Psoas muscle (tissue), 8 donors: Measurements from ENCODE around the gene RPL19. TPM values are rescaled to one million over a fixed set of nuclear protein-coding genes. Genes with fewer than 3 reads are reported as not detected.

Experiments
- ATAC-seq, 4 donors: fragments of 200-7000 bp; cut with Tn5 transposase; one replicate each; pipeline ENCODE4 v1.9.1; 2020; ENCODE audit warnings: moderate library complexity in 3 of 4, mild to moderate bottlenecking in 2 of 4
- DNase-seq, 2 donors: peaks; one replicate each; pipeline ENCODE4 v3.0.0-alpha.2; 2020
- H3K27ac ChIP-seq: fragments of 200-600 bp; one replicate; pipeline ENCODE4 v1.8.0; 2022
- H3K27me3 ChIP-seq, 3 donors: fragments of 200-600 bp in 1 of 3; one replicate each; pipeline versions ENCODE4 v1.6.1 to v1.8.0; 2013 to 2022; ENCODE audit warnings: low read length in 2 of 3, mild to moderate bottlenecking in 2 of 3, moderate library complexity in 1 of 3; ENCODE audit not compliant: insufficient read depth in 3 of 3
- H3K36me3 ChIP-seq, 2 donors: fragments of 200-600 bp in 1 of 2; one replicate each; pipeline versions ENCODE4 v1.6.1 to v1.8.0; 2013 to 2022; ENCODE audit warnings: low read depth in 1 of 2, mild to moderate bottlenecking in 1 of 2, moderate library complexity in 1 of 2; ENCODE audit not compliant: insufficient read depth in 1 of 2
- H3K4me1 ChIP-seq: fragments of 200-600 bp; one replicate; pipeline ENCODE4 v1.8.0; 2022
- H3K4me3 ChIP-seq: fragments of 200-600 bp; one replicate; pipeline ENCODE4 v1.8.0; 2022; ENCODE audit warnings: mild to moderate bottlenecking
- H3K9me3 ChIP-seq: fragments of 200-600 bp; one replicate; pipeline ENCODE4 v1.8.0; 2022
- WGBS, 3 donors: extraction: QIAGEN DNeasy Blood & Tissue Kit; methylation state at CpG; one replicate each; pipeline versions ENCODE4 v1.1.6 to v1.1.7; 2013; 5-methylcytosine and 5-hydroxymethylcytosine counted together
- intact Hi-C, 2 donors: fragments of 100-400 bp; cut with DNase I; formaldehyde crosslinking; loops; one replicate each; pipeline versions ENCODE4 v1.11.0 to v1.14.2; 2022
- long read RNA-seq, 2 donors: library from polyadenylated mRNA; unstranded; transcript quantifications; one replicate each; pipeline ENCODE4 v2.0.0, GENCODE V29; 2021
- polyA plus RNA-seq, 3 donors: library from polyadenylated mRNA; stranded (reverse); fragments of 200-250 nt; gene quantifications; one replicate each; pipeline ENCODE4 v1.2.3, GENCODE V29; 2013
- total RNA-seq, 4 donors: library from RNA; stranded (reverse); fragmentation: NEBNext Ultra II Directional in 2 of 4; extraction: Animal tissue kit (Norgen Biotek cat#: 25700) in 2 of 4; gene quantifications; one replicate each; pipeline versions ENCODE4 v1.2.1 to v1.2.4, GENCODE V29; 2021 to 2023
- TF ChIP-seq, protein P1 (sequence below): fragments of 200-600 bp; IDR thresholded peaks from one replicate; pipeline ENCODE4 v1.8.0; 2022; ENCODE audit warnings: antibody characterized with exemption
- donor health status: healthy with polysubstance abuse.
- donor health status: DM: no; HTN: no; CAD: no; lungs with moderate emphysema.
- donor health status: Bipolar disorder and iron deficiency.
- donor health status: healthy.
- donor health status: DM: yes; HTN: yes; CAD: no.
- donor health status: DM: no; HTN: no; CAD: no.
- donor health status: DM: no; HTN: no; CAD: no.
- donor health status: DM: yes; HTN: yes; CAD: no.

RPL19 gene
- total RNA-seq (1,000 to 10,000 TPM; 1,146 to 1,520 (median 1,371) TPM), polyA plus RNA-seq (1,000 to 10,000 TPM; 2,244 to 3,039 (median 2,565) TPM)
- long read RNA-seq, donor 1, transcript RPL19-201 (6 exons, 737 nt), result major isoform, 345 of 384 reads
- long read RNA-seq, donor 1, partial matches to known transcripts, result 33 of 384 reads
- long read RNA-seq, donor 1, other reads (novel, unspliced or antisense), result 3 of 384 reads
- long read RNA-seq, donor 2, transcript RPL19-201 (6 exons, 737 nt), result major isoform, 615 of 666 reads
- long read RNA-seq, donor 2, partial matches to known transcripts, result 39 of 666 reads
- long read RNA-seq, donor 2, other reads (novel, unspliced or antisense), result 9 of 666 reads

DNA sequence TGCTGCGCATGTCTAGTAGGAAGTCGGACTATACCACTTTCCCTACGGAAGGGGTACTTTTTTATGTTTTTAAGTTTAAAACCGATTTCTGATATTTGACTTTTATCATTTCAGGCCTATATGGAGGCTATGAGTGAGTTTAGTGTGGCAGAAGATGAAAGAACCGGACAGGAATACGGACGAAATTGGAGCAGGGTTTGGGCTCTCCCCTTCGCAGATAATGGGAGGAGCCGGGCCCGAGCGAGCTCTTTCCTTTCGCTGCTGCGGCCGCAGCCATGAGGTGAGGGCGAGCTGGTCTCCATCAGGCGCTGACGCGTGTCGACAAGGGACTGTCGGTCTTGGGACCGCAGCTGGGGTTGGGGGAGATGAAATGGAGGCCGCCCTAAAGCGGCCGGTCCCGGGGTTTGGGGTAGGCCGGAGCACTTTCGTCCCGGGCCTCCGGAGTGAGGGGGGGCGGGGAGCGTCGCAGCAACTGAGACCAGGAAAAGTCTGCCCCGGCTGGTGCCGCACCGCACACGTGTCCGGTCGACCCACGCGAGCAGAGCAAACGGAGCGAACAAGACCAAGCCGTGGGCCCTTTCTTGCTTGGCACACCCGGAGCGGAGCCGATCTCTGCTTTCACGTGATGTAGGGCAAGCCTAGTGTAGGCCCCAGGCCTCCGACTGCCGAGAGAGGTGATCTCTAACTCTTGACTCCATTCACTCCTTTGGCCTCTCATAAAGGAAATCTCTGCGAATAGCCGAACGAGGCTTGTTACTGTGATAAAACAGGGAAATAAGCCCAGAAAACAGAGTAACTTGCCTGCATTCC, at the start of gene RPL19:
Gene RPL19, plus strand, starts transcription at position 214 of the 810 bp plus-strand sequence. Its CDS starts 62 bp downstream, at position 276.
- ATAC-seq (peak; percentile 42 to 64 (median 54)), DNase-seq (peak; percentile 72 to 89)
- no peaks in the 10 kb centered on the region for H3K9me3 ChIP-seq
- peak within 1 kb of the TSS; percentile 97 for H3K27ac ChIP-seq
- H3K4me1 ChIP-seq, result peaks cover 29% of the 10 kb centered on the region
- TF ChIP-seq, protein P1, sequence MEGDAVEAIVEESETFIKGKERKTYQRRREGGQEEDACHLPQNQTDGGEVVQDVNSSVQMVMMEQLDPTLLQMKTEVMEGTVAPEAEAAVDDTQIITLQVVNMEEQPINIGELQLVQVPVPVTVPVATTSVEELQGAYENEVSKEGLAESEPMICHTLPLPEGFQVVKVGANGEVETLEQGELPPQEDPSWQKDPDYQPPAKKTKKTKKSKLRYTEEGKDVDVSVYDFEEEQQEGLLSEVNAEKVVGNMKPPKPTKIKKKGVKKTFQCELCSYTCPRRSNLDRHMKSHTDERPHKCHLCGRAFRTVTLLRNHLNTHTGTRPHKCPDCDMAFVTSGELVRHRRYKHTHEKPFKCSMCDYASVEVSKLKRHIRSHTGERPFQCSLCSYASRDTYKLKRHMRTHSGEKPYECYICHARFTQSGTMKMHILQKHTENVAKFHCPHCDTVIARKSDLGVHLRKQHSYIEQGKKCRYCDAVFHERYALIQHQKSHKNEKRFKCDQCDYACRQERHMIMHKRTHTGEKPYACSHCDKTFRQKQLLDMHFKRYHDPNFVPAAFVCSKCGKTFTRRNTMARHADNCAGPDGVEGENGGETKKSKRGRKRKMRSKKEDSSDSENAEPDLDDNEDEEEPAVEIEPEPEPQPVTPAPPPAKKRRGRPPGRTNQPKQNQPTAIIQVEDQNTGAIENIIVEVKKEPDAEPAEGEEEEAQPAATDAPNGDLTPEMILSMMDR, result no peak
- peak within 1 kb of the TSS; percentile 89 for H3K4me3 ChIP-seq
- 0% methylated on average over 49 to 52 of the region's 52 CpGs for WGBS, 3 donors
- intact Hi-C loops, result no loop called here
- H3K36me3 ChIP-seq, result peaks cover 14 to 45% of the 10 kb centered on the region in 2 donors
- no peaks in the 10 kb centered on the region for H3K27me3 ChIP-seq

GRCh38 chr17:39150795-39151149, 49.3 kb upstream of the RPL19 start:
- no peak overlapping the region for H3K27ac ChIP-seq
- peaks cover 0 to 21% (median 6%) of the 10 kb centered on the region in 3 donors for H3K27me3 ChIP-seq
- intact Hi-C loops, result loop anchor here (5.0 to 10.0 kb wide), 4 partner anchors 83 to 398 kb away; partner anchors contain the start of gene PSMB3 (in 1 of the 2)
- no peaks in the 10 kb centered on the region for H3K9me3 ChIP-seq
- ATAC-seq (no peak), DNase-seq (peak in 1 of 2 donors; percentile 33)
- H3K4me1 ChIP-seq, result peaks cover 6% of the 10 kb centered on the region
- no peaks in the 10 kb centered on the region for H3K36me3 ChIP-seq
- peak overlapping the region; percentile 63 for H3K4me3 ChIP-seq
- TF ChIP-seq, protein P1, result no peak
- 26 to 43% (median 35%) methylated on average over 4 to 5 of the region's 5 CpGs for WGBS, 3 donors

- Histone ChIP-seq H3K27me3 (peaks cover 0 to 21% (median 6%) of the 10 kb centered on the region in 3 donors), H3K27ac (peak within 1 kb of the TSS; percentile 81), H3K4me3 (peak within 1 kb of the TSS; percentile 84), H3K36me3 (no peaks in the 10 kb centered on the region), H3K4me1 (peaks cover 6% of the 10 kb centered on the region), H3K9me3 (no peaks in the 10 kb centered on the region)
- 2 to 3% (median 3%) methylated on average over 26 to 68 of the region's 68 CpGs for WGBS, 3 donors
- TF ChIP-seq, protein P1, result no peak
- intact Hi-C loops, result loop anchor here (5.0 to 10.0 kb wide), 4 partner anchors 84 to 399 kb away; partner anchors contain the start of gene PSMB3 (in 1 of the 2)
- ATAC-seq, result no peak
- DNase-seq, result peak in 1 of 2 donors; percentile 58
Measured at GRCh38 chr17:39151150-39151942, 48.7 kb upstream of the RPL19 start, which contains the start of gene PLXDC1. Gene PLXDC1, minus strand, starts transcription at chr17:39151637. Its CDS starts 200 bp downstream, at chr17:39151437.
